CD4-positive, alpha-beta T cell treated with Interleukin-4 for 4 hours (primary cell): Measurements from ENCODE around the gene ITGA8.
"Not testable (repeated sequence)": the region's sequence is repeated elsewhere in the genome, so short reads cannot be mapped to it uniquely, and the experiment has no call there.

Experiments used
- DNase-seq: peaks from one replicate; pipeline ENCODE4 v3.0.0-alpha.2; 2020

ITGA8 gene

GRCh38 chr10:15605740-15606369 is 113.9 kb downstream of the ITGA8 start:
- no peak for DNase-seq

- no peak for DNase-seq
Observed at GRCh38 chr10:15603446-15604011, 116.2 kb downstream of the ITGA8 start.

- no peak for DNase-seq
Observed at GRCh38 chr10:15601819-15602218, 117.9 kb downstream of the ITGA8 start.

GRCh38 chr10:15595260-15595659 is 124.5 kb downstream of the ITGA8 start:
- no peak for DNase-seq

- DNase-seq, result no peak
Observed at GRCh38 chr10:15591937-15592336, 127.8 kb downstream of the ITGA8 start.

- DNase-seq, result no peak
Observed at GRCh38 chr10:15591431-15591830, 128.3 kb downstream of the ITGA8 start.

- DNase-seq, result no peak
Observed at GRCh38 chr10:15588635-15589508, 130.8 kb downstream of the ITGA8 start.

- DNase-seq, result no peak
Observed at GRCh38 chr10:15588151-15588550, 131.6 kb downstream of the ITGA8 start.

GRCh38 chr10:15587271-15587670 is 132.5 kb downstream of the ITGA8 start:
- DNase-seq, result no peak

GRCh38 chr10:15585303-15585715 is 134.4 kb downstream of the ITGA8 start:
- no peak for DNase-seq

- DNase-seq, result not testable (repeated sequence)
Observed at GRCh38 chr10:15582972-15583371, 136.8 kb downstream of the ITGA8 start.

GRCh38 chr10:15579605-15580004 is 140.1 kb downstream of the ITGA8 start:
- no peak for DNase-seq

GRCh38 chr10:15572531-15573045 is 147.1 kb downstream of the ITGA8 start:
- no peak for DNase-seq

- no peak for DNase-seq
Observed at GRCh38 chr10:15571575-15571974, 148.1 kb downstream of the ITGA8 start.

GRCh38 chr10:15570738-15571339 is 148.9 kb downstream of the ITGA8 start:
- DNase-seq, result no peak

GRCh38 chr10:15567952-15568351 is 151.8 kb downstream of the ITGA8 start:
- no peak for DNase-seq

GRCh38 chr10:15563246-15563645 is 156.5 kb downstream of the ITGA8 start:
- no peak for DNase-seq

GRCh38 chr10:15562578-15562977 is 157.1 kb downstream of the ITGA8 start:
- no peak for DNase-seq

GRCh38 chr10:15562116-15562515 is 157.6 kb downstream of the ITGA8 start:
- DNase-seq, result no peak

GRCh38 chr10:15558136-15558535 is 161.6 kb downstream of the ITGA8 start:
- no peak for DNase-seq

- DNase-seq, result not testable (repeated sequence)
Observed at GRCh38 chr10:15557168-15557567, 162.6 kb downstream of the ITGA8 start.

- DNase-seq, result no peak
Observed at GRCh38 chr10:15550950-15551349, 168.8 kb downstream of the ITGA8 start.

GRCh38 chr10:15548331-15548730 is 171.4 kb downstream of the ITGA8 start:
- no peak for DNase-seq
